GM19023 (cell line): ENCODE results near the gene ABLIM1.

Source experiments
- ATAC-seq: cut with Tn5 transposase; IDR thresholded peaks from one replicate; pipeline ENCODE4 v1.9.1; 2021; ENCODE audit warnings: mild to moderate bottlenecking, moderate library complexity; ENCODE audit not compliant: unreplicated experiment

ABLIM1 gene

GRCh38 chr10:114471906-114472876, 185.9 kb downstream of the ABLIM1 start:
- no peak for ATAC-seq

- ATAC-seq, result peak; percentile 89
These were observed 186.8 kb downstream of the ABLIM1 start for GRCh38 chr10:114470956-114471905.

- ATAC-seq, result no peak
These were observed 187.7 kb downstream of the ABLIM1 start for GRCh38 chr10:114470361-114470760.

DNA sequence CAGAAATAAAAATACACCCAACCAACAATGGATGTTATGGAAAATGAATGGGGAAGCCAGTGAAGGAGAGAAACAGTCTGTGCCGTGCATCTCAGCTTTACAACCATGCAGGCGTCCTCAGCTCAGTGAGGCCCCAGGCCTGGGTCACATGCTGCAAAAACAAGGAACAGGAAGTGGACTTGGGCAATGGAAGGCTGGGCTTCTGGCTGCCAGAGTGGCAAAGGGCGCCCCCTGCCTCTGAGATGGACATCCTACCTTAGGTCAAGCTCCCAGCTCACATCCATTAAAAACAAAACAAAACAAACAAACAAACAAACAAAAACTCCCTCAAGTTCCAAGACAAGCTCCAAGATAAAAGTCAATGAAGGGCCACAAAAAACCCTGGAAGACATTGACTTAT, 199.1 kb downstream of the ABLIM1 start:
- no peak for ATAC-seq

GRCh38 chr10:114458216-114458920, 199.7 kb downstream of the ABLIM1 start:
- no peak for ATAC-seq

DNA sequence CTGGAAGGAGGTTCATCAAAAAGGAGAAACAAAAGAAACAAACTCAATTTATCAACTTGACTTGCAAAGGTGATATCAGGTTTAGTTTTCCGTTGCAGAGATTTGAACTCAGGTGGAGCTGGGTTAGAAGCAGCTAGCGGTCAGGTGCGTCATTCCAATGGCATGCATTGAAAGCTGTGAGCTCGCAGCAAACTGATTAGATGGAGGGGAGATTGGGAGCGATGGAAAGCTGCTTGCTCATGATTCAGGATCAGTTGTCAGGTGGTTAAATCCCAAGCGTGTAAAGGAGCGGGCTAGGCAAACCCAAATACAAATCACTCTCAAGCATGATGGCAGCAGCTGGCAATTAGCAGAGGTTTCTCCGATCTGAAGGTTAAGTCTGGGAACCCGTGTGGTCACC, 204.5 kb downstream of the ABLIM1 start:
- ATAC-seq, result no peak

DNA sequence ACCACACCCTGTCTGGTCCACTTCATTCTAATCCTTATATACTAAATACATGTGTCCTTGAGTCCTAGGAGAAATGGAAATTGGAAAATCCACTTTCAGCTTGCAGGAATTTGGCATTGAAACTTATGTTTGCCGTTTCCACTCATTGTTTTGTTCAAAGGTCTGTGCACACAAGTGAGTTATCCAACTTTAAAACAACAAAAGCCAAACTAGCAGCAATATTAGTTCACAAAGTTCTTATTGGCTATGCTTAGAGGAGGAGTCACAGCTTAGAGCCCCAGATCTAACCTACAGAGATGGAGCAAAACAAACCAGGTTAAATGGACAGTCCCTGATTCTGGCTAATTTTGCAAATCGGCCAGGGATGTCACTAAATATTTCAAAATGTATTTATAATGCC, 209.2 kb downstream of the ABLIM1 start:
- ATAC-seq, result no peak

GRCh38 chr10:114445332-114445731, 212.7 kb downstream of the ABLIM1 start:
- no peak for ATAC-seq

DNA sequence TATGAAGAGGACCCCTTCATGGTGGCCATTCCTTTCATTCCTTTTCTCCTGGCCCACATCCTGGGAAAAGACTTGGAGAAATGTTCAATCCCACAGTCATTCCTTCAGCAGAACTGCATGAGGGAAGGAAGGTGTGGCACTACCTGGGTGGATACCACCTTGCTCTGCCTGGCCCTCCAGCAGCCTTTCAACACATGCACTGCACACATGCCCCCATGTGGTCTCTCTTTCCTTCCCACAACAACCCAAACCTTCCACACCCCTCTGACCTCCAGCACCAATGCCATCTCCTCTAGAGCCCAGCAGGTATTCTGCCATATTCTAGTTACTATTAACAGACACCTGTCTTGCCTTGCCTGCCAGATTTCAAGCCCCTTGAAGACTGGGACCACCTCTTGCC, 213.3 kb downstream of the ABLIM1 start:
- no peak for ATAC-seq

GRCh38 chr10:114442091-114442630, 215.9 kb downstream of the ABLIM1 start:
- ATAC-seq, result no peak

DNA sequence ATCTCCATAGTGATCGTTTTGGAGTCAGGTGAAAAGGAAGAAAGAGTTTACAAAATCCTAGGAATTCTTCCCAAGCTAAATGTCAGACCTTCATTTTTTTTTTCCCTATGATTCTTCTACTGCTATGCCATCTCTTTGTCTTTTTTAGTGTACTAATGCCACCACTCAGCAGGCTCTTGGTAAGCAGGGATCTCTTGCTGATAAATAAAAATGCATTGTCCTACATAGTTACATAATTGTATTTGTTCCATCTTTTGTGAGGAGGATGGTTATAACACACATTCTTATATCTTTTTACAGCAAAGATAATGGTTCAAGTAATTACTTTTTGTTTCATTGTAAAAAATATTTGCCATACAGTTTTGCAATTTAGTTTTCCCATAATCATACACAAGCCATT, 217.0 kb downstream of the ABLIM1 start:
- no peak for ATAC-seq

DNA sequence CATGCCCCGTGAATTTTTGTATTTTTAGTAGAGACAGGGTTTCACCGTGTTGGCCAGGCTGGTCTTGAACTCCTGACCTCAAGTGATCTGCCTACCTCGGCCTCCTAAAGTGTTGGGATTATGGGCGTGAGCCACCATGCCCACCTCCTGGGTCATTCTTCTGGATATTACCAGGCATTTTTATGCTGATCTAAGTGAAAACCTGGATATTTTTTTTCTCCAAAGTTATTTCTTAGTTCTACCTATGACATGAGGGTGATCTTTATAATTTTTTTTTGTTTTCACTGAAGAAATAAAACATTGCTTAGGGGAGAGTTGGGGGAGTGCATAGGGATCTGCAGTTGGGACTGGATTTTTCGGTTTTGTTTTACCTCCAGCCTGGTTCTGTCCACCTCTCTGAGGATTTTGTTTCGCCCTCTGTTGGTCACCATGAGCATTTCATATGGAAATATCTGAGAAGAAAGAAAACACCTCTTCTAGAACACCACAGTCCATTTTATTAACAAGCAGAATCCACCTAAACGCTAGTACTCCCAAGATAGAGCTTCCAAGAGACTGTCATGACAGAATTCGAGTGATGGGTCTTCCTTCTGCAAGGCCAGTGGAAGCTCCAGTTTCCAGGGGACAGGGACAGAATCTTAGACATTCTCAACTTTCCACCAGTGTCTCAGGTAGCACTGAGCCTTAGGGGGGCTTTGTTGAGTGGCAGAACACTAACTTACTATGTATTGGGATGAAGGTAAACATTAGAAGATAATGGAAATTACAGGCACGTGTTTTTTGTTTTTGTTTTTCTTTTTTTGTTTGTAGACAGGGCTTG, 220.4 kb downstream of the ABLIM1 start:
- ATAC-seq, result no peak

DNA sequence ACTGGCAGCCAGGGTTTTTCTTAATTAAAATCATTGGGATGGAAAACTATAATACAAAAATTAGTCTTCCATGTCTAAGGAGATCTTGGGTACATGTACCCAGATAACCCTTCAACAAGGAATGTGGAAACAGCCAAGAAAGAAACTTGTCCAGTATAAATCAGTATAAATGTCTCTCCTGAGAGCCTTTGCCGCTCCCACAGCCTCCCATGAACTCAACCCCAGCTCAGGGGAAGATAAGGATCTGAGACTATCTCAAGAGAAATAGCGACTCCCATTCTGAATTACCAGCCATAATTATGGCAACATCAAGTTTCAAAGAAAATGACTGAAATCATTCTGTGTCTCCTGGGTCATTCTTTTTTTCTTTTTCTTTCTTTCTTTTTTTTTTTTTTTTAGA, 221.1 kb downstream of the ABLIM1 start:
- no peak for ATAC-seq

DNA sequence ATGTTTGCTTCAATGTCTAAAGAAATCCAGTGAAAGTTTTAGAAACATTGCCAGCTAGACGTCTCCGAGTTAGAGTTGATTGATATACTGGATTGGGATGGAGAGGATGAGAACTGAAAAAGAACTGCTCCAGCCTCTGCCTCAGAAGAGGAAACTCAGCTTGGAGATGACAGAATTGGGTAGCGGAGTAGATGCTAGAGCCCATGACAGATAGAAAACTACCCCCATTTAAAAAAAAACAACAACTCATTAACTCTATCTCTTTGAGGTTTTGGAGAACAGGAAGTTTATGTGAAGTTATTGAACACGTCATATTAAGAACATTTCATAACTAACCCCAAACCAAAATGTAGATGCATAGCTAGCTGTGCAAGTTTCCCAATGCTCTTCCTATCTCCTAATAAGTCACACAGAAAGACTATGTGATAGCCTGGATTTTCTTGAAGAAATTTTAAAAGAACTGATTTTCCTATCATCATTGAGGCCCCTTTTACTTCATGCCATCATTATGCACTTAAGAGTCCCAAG, 225.4 kb downstream of the ABLIM1 start:
- ATAC-seq, result no peak

DNA sequence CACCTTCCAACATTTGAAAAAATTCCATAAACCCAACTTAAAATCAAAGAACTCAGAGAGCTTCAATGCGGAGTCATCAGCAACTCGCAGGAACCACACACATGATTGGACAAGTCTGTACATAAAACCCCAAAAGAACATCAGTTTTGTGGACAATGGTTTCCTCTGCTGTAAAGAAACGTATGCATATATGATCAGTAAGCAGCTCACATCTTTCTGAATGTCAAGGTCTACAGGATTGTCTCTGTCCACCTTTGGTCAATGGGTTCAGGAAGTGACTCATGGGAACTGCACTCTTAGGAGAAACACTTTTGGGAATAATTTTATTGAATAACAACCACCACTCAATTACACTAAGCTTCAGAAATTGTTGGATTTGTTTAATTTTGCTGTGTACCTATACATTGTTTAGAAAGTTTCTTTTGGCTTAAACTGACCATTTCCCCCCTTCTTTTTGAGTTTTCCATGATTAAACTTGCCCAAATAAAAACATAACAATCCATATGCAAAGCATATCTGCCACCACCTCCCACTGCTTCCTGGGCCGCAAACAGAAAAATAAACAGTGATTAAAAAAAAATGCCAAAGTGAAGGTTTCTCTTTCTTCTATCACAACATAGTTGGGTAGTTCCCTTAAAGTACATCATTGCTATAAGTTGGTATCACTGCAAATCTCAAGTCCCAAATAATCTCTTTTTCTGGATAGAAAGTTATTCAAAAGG, 226.5 kb downstream of the ABLIM1 start:
- no peak for ATAC-seq

DNA sequence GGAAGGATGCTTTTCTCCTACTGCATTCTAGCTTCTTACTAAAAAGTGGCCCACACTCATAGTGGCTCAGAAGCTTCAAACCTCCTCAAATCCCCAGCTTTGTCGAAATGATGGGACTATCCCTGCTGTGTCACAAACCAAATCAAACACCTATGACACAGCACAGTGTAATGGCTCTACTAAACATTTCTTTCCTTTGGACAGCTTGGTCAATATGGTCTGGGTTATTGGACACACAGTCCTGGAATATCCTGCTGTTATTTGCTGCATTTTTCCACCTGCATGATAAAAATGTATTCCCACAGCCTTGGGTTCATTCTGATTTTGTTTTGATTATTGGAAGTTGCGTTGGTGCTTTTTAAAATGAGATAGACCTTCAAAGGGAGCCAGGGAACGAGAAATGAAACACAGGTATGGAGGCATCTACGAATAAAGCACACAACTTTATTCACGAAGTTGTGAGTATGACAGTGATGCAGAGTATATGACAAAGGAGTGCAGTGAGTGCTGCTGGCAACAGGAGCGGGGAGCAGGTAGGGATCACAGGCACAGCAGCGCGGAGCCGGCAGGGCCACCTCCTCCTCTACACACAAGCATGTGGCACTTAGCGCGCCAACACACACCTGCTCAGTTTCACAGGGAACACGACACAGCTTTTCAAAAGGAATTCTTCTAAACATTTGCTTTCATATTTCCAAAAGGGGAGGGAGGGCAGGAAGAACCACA, 227.2 kb downstream of the ABLIM1 start:
- ATAC-seq, result no peak

GRCh38 chr10:114429581-114430335, 228.3 kb downstream of the ABLIM1 start:
- no peak for ATAC-seq
